ENCODE measurements around the gene DEGS2.

DNA sequence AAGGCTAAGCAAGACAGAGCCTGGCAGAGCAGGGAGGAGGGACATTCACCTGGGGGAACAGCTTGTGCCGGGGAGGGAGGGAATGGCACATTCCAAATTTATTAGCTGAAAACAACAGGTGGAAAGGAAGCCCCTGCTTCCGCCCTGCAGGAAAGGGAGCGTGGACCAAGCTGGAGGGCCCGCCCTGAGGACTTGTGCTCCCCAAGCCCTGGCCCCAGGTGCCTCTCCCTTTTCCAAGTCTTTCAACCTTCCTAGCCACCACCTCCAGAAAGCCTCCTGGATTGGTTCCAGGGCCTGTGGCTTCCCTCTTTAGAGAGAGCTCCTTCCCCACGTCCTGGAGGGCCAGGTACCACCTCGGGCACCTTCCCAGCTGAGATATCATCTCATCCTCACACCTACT lies 2.7 kb downstream of the DEGS2 start:
- TF ChIP-seq LEF1 (IDR thresholded peaks at IDR 0.05; ENCODE audit: borderline replicate concordance) = no peak
- TF ChIP-seq FOXA1 (IDR thresholded peaks at IDR 0.05) = no peak
- no peak for TF ChIP-seq HDGF (IDR thresholded peaks at IDR 0.05; ENCODE audit: borderline replicate concordance)
- no peak for TF ChIP-seq FOXM1 (IDR thresholded peaks at IDR 0.05; ENCODE audit: borderline replicate concordance)
- TF ChIP-seq TARDBP (IDR thresholded peaks at IDR 0.05) = no peak
- no peak for TF ChIP-seq SP1 (IDR thresholded peaks at IDR 0.05)
- TF ChIP-seq BHLHE40 (IDR thresholded peaks at IDR 0.05; ENCODE audit: borderline replicate concordance) = no peak
- TF ChIP-seq SUZ12 (IDR thresholded peaks at IDR 0.05) = no peak
- no peak for TF ChIP-seq ELF4 (IDR thresholded peaks at IDR 0.05)
- TF ChIP-seq FOXK2 (IDR thresholded peaks at IDR 0.05) = no peak
- no peak for TF ChIP-seq ARNT (IDR thresholded peaks at IDR 0.05)

Measured in HEK293T (cell line).